IMR-90 (cell line): Measurements from ENCODE around the gene POLR3B. TPM values are rescaled to one million over a fixed set of nuclear protein-coding genes. Genes with fewer than 3 reads are reported as not detected.

Experiments
- ATAC-seq: fragments of 200-7000 bp; cut with Tn5 transposase; 2 replicates; pipeline ENCODE4 v1.9.1; 2020; ENCODE audit warnings: low read depth, mild to moderate bottlenecking, moderate library complexity
- BruUV-seq: library from RNA; stranded (reverse); fragments of 400-500 nt; replicated peaks from 2 replicates; lab custom pipeline; 2021; lab: Mats Ljungman, UMichigan
- CTCF ChIA-PET: fragments of 300-600 bp; formaldehyde crosslinking; extraction: SDS; loops from one replicate; lab custom pipeline; 2021; ENCODE audit warnings: antibody characterized with exemption; lab: Yijun Ruan, JAX
- POLR2A ChIA-PET: fragments of 300-600 bp; sonication (Branson Sonifier 250); formaldehyde crosslinking; loops from one replicate; lab custom pipeline; 2022; ENCODE audit warnings: antibody characterized with exemption; ENCODE audit not compliant: unreplicated experiment; lab: Charles Lee
- DNase-seq: peaks from one replicate; pipeline ENCODE4 v3.0.0; 2013
- H2AFZ ChIP-seq: replicated peaks from 2 replicates; pipeline ENCODE3; 2013; ENCODE audit warnings: low read length, mild to moderate bottlenecking; ENCODE audit not compliant: poor library complexity
- H2AK5ac ChIP-seq: 2 replicates; pipeline ENCODE4 v1.6.1; 2013; ENCODE audit warnings: low read depth, low read length, inconsistent platforms
- H2AK9ac ChIP-seq: replicated peaks from 2 replicates; pipeline ENCODE3; 2013; ENCODE audit warnings: mild to moderate bottlenecking, low read depth, low read length, moderate library complexity; ENCODE audit not compliant: poor library complexity
- H2BK120ac ChIP-seq: 2 replicates; pipeline ENCODE4 v1.6.1; 2013; ENCODE audit warnings: low read depth, low read length, inconsistent platforms
- H2BK15ac ChIP-seq: 3 replicates; pipeline ENCODE4 v1.6.1; 2013; ENCODE audit warnings: low read depth, low read length, inconsistent platforms
- H2BK20ac ChIP-seq: 2 replicates; pipeline ENCODE4 v1.6.1; 2013; ENCODE audit warnings: low read depth, mild to moderate bottlenecking, inconsistent platforms, low read length, moderate library complexity
- H2BK5ac ChIP-seq: 2 replicates; pipeline ENCODE4 v1.6.1; 2013; ENCODE audit warnings: mild to moderate bottlenecking, low read depth, low read length, inconsistent platforms; ENCODE audit not compliant: poor library complexity, severe bottlenecking
- H3K14ac ChIP-seq: replicated peaks from 2 replicates; pipeline ENCODE4 v1.6.1; 2013; ENCODE audit warnings: low read depth, low read length, inconsistent platforms
- H3K18ac ChIP-seq: 2 replicates; pipeline ENCODE4 v1.6.1; 2013; ENCODE audit warnings: low read depth, low read length, control low read depth
- H3K23ac ChIP-seq: 2 replicates; pipeline ENCODE4 v1.6.1; 2013; ENCODE audit warnings: low read depth, low read length, inconsistent platforms
- H3K27ac ChIP-seq: 2 replicates; pipeline ENCODE4 v1.5.1; 2013; ENCODE audit warnings: mild to moderate bottlenecking, control low read depth, low read length; ENCODE audit not compliant: insufficient read depth
- H3K27me3 ChIP-seq: 2 replicates; pipeline ENCODE4 v1.6.1; 2013; ENCODE audit warnings: low read length; ENCODE audit not compliant: control insufficient read depth, insufficient read depth
- H3K36me3 ChIP-seq: 2 replicates; pipeline ENCODE4 v1.6.1; 2013; ENCODE audit warnings: low read length, mixed read lengths; ENCODE audit not compliant: control insufficient read depth, insufficient read depth
- H3K4ac ChIP-seq: 2 replicates; pipeline ENCODE4 v1.6.1; 2013; ENCODE audit warnings: low read depth, low read length, inconsistent platforms
- H3K4me1 ChIP-seq: 2 replicates; pipeline ENCODE4 v1.6.1; 2013; ENCODE audit warnings: low read length, mixed read lengths; ENCODE audit not compliant: control insufficient read depth, insufficient read depth
- H3K4me2 ChIP-seq: 2 replicates; pipeline ENCODE4 v1.6.1; 2013; ENCODE audit warnings: low read depth, mild to moderate bottlenecking, control low read depth, low read length, moderate library complexity
- H3K4me3 ChIP-seq: 2 replicates; pipeline ENCODE4 v1.5.1; 2013; ENCODE audit warnings: low read depth, mild to moderate bottlenecking, control low read depth, low read length, moderate library complexity; ENCODE audit not compliant: insufficient read depth
- H3K56ac ChIP-seq: 2 replicates; pipeline ENCODE4 v1.6.1; 2013; ENCODE audit warnings: low read length, inconsistent platforms; ENCODE audit not compliant: insufficient read depth; ENCODE audit errors: extremely low read depth
- H3K79me1 ChIP-seq, 2 experiments: 2 replicates each; pipeline ENCODE4 v1.6.1; 2013; ENCODE audit warnings: low read length in 2 of 2, inconsistent platforms in 1 of 2, low read depth in 1 of 2
- H3K9ac ChIP-seq: 2 replicates; pipeline ENCODE4 v1.6.1; 2013; ENCODE audit warnings: low read depth, low read length, control low read depth
- H3K9me1 ChIP-seq: 2 replicates; pipeline ENCODE4 v1.6.1; 2013; ENCODE audit warnings: low read length, inconsistent platforms; ENCODE audit not compliant: insufficient read depth
- H3K9me3 ChIP-seq: 2 replicates; pipeline ENCODE4 v1.6.1; 2013; ENCODE audit warnings: low read length; ENCODE audit not compliant: control insufficient read depth, insufficient read depth
- H4K20me1 ChIP-seq: 2 replicates; pipeline ENCODE4 v1.6.1; 2013; ENCODE audit warnings: low read length, inconsistent platforms; ENCODE audit not compliant: insufficient read depth
- H4K5ac ChIP-seq: 2 replicates; pipeline ENCODE4 v1.6.1; 2013; ENCODE audit warnings: mild to moderate bottlenecking, low read depth, low read length, control low read depth
- H4K8ac ChIP-seq, 2 experiments: 2 replicates each; pipeline ENCODE4 v1.6.1; 2013; ENCODE audit warnings: low read depth in 2 of 2, low read length in 2 of 2, control low read depth in 1 of 2, inconsistent platforms in 1 of 2
- H4K91ac ChIP-seq: 2 replicates; pipeline ENCODE4 v1.6.1; 2013; ENCODE audit warnings: low read depth, low read length, inconsistent platforms; ENCODE audit not compliant: insufficient read depth
- BHLHE40 ChIP-seq: fragments of 150-350 bp; IDR thresholded peaks from 2 replicates; pipeline ENCODE4 v1.6.1; 2016; ENCODE audit warnings: mild to moderate bottlenecking, low read depth, low read length
- FOS ChIP-seq: fragments of 150-350 bp; IDR thresholded peaks from 2 replicates; pipeline ENCODE4 v1.6.1; 2016; ENCODE audit warnings: low read depth, low read length
- NFE2L2 ChIP-seq: fragments of 150-350 bp; IDR thresholded peaks from 2 replicates; pipeline ENCODE4 v1.6.1; 2016; ENCODE audit warnings: low read depth, mild to moderate bottlenecking, low read length
- WGBS, 2 experiments: methylation state at CpG; one replicate each; pipeline versions ENCODE4 v1.1.5 to v1.1.7; 2013; ENCODE audit warnings: missing lambda C conversion rate in 2 of 2; ENCODE audit not compliant: insufficient read length in 1 of 2; ENCODE audit errors: extremely low coverage in 2 of 2; 5-methylcytosine and 5-hydroxymethylcytosine counted together
- dilution Hi-C: fragments of 300-500 bp; cut with HindIII; formaldehyde crosslinking; loops from one replicate; pipeline ENCODE4 v1.14.3; 2018; ENCODE audit warnings: low sequenced_read_pairs; ENCODE audit not compliant: unreplicated experiment
- in situ Hi-C: fragments of 300-500 bp; cut with MboI; formaldehyde crosslinking; loops from 3 replicates; pipeline ENCODE4 v1.14.3; 2019; ENCODE audit warnings: low sequenced_read_pairs, inconsistent platforms, mixed read lengths
- intact Hi-C: fragments of 100-400 bp; cut with micrococcal nuclease; formaldehyde crosslinking; loops from 2 replicates; pipeline ENCODE4 v1.10.0; 2022
- polyA plus RNA-seq, 3 experiments: library from polyadenylated mRNA; depleted of rRNA; stranded (reverse); fragments of >200 nt; gene quantifications; 2 replicates each; pipeline ENCODE4 v1.2.3, GENCODE V29; 2012; ENCODE audit warnings: low replicate concordance in 1 of 3
- total RNA-seq: library from RNA; depleted of rRNA; stranded (reverse); fragments of >200 nt; gene quantifications from 2 replicates; pipeline ENCODE4 v1.2.3, GENCODE V29; 2012

The POLR3B gene
- total and polyA plus RNA-seq, 2 of the 4 experiments (the other 2 are of a cell fraction): 6.9 to 15.4 TPM

DNA sequence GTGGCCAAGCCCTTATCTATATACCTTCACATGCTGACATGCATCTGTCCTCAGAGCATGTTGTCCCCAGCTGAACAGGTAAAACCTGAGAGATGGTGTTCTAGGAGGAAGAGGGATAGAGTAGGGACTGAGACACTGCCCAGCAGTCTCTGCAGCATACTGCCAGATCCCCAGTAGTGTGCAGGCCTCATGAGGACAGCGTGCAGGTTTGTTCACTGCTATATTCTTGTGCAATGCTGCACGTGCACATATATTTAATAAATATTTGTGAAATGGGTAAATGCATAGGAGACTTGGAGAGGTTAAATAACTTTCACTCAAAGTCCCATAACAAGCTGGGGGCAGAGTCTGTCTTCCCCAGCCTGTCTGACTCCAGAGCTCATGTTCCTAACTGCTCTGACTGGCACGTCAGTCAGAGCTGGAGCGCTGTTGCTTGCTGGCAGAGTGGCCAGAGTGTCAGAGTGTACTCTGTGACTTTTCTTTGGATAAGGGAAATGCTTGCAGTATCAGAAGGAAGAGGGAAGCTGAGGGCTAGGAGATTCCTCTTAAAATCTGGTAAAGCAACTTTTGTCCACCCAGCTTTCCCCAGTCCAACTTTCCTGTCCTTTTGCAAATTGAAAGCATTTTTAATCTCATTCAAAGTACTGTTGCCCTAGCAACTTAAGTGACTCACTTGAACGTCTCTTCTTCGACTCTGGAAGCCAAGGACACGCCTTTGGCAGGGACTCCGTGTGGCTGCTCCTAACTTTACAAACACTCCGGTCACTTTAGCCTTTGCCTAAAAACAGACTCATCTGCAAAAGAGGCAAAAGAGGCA lies 14.9 kb upstream of the POLR3B start:
- no peak overlapping the region for H3K18ac ChIP-seq
- intact Hi-C loops: loop anchor here (5.0 kb wide), 1 partner anchor 95 kb away; the partner anchor contains the start of gene CKAP4
- peak overlapping the region; percentile 11 for H3K14ac ChIP-seq
- peak overlapping the region; percentile 51; the same call in 1 of the 2 replicates for H3K9ac ChIP-seq
- no peak overlapping the region for H2BK5ac ChIP-seq
- no peaks in the 10 kb centered on the region for H3K79me1 ChIP-seq
- no peak overlapping the region for H4K91ac ChIP-seq
- peak overlapping the region; percentile 25 for H2AK9ac ChIP-seq
- no peaks in the 10 kb centered on the region for H3K9me3 ChIP-seq
- peaks cover 4% of the 10 kb centered on the region for H3K36me3 ChIP-seq
- in situ Hi-C loops: loop anchor here (5.0 kb wide), 1 partner anchor 115 kb away; no protein-coding TSS in a partner anchor
- TF ChIP-seq NFE2L2 (no peak), FOS (peak; percentile 40; the same call in 1 of the 2 replicates), BHLHE40 (peak; percentile 31; the same call in 1 of the 2 replicates)
- dilution Hi-C loops: no loop called here
- peaks cover 4% of the 10 kb centered on the region for H3K9me1 ChIP-seq
- H3K4me1 ChIP-seq: peaks cover 3% of the 10 kb centered on the region
- H3K27ac ChIP-seq: no peak overlapping the region
- H2BK120ac ChIP-seq: no peak overlapping the region
- H3K56ac ChIP-seq: no peak overlapping the region
- DNase-seq (peak; percentile 75), ATAC-seq (peak; percentile 94)
- H4K8ac ChIP-seq: no peak overlapping the region
- H2AFZ ChIP-seq: peak overlapping the region; percentile 55
- CTCF ChIA-PET: no interaction called here
- H2BK20ac ChIP-seq: no peak overlapping the region
- POLR2A ChIA-PET: no interaction called here
- no peak overlapping the region for H4K5ac ChIP-seq
- H3K23ac ChIP-seq: no peak overlapping the region
- peak overlapping the region; percentile 15; the same call in 1 of the 2 replicates for H3K4me3 ChIP-seq
- no peak overlapping the region; the same call in 1 of the 2 replicates for H3K4ac ChIP-seq
- no peak overlapping the region; the same call in 1 of the 2 replicates for H2AK5ac ChIP-seq
- H4K20me1 ChIP-seq: no peaks in the 10 kb centered on the region; the same call in 1 of the 2 replicates
- no CpG with 5 or more reads among the region's 9 CpGs for WGBS, 2 experiments
- no TSS peak for BruUV-seq
- peak overlapping the region; percentile 69 for H3K4me2 ChIP-seq
- no peaks in the 10 kb centered on the region for H3K27me3 ChIP-seq
- H2BK15ac ChIP-seq: no peak overlapping the region; the same call in 2 of the 3 replicates
